Stomach (tissue), 4 donors: ENCODE data around the gene NXPH1.

Experiments used
- CTCF ChIP-seq, 7 experiments: fragments of 450-650 bp in 4 of 7; fragments of 200-600 bp in 3 of 7; sonication (generic) in 3 of 7; IDR thresholded peaks; one replicate each; pipeline ENCODE4 v1.5.1; 2016 to 2019; ENCODE audit warnings: antibody characterized with exemption in 7 of 7, control low read depth in 2 of 7, mild to moderate bottlenecking in 1 of 7
- POLR2AphosphoS5 ChIP-seq, 3 donors: sonication (generic); formaldehyde crosslinking; IDR thresholded peaks; one replicate each; pipeline ENCODE4 v1.6.1; 2016; ENCODE audit warnings: antibody characterized with exemption in 3 of 3

- no peak for TF ChIP-seq CTCF (IDR thresholded peaks at IDR 0.05)
- TF ChIP-seq POLR2AphosphoS5 (IDR thresholded peaks at IDR 0.05), result no peak
These were observed 10.4 kb downstream of the NXPH1 start for GRCh38 chr7:8443576-8444467.
